Activated T-cell treated with anti-CD3 and anti-CD28 coated beads, Interleukin-2, amount 50 U/mL, for 48 hours (primary cell): ENCODE results near the gene PCDHA1.
"Not testable (repeated sequence)": the region's sequence is repeated elsewhere in the genome, so short reads cannot be mapped to it uniquely, and the experiment has no call there.

ENCODE experiments used
- DNase-seq, 2 experiments: peaks; one replicate each; pipeline ENCODE4 v3.0.0-alpha.2; 2020

Gene PCDHA1

DNA sequence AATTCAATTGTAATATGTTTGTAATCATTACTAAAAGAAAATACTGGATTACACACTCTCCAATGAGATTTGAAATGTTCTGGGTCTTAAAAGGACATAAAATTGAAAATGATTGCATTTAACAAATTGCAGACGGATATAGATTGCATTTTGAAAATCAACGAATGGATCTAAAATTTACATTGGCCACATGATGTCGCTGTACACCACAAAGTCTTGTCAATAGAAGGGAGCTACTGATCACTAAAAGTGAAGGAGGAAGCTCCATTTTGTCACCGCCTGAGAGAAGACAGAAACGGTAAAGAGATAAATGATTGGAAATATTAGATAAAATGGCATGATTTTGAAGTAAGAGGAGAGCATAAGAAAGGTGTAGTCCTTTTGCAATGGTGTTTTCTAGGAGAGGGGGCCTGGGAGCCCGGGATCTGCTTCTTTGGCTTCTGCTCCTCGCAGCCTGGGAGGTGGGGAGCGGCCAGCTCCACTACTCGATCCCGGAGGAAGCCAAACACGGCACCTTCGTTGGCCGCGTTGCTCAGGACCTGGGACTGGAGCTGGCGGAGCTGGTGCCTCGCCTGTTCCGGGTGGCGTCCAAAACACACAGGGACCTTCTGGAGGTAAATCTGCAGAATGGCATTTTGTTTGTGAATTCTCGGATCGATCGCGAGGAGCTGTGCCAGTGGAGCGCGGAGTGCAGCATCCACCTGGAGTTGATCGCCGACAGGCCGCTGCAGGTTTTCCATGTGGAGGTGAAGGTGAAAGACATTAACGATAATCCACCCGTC, at the start of gene PCDHA1:
Gene PCDHA1, plus strand, starts transcription at position 236 of the 782 bp plus-strand sequence.
- DNase-seq: no peak

DNA sequence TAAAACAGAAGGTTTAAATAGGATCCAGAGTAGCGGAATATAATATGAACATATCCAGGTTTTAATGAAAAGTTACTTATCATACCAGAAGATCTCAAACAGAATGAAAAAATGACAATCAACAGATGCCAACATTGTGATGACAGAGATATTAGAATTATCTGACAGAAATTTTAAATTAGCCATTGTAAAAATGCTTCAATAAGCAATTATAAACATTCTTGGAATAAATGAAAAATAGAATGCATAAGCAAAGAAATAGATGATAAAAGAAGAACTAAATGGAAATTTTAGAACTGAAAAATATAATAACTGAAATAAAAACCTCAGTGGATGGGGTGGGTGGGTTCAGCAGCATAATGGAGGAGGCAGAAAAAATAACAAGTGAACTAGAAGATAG, 48.5 kb upstream of the PCDHA1 start:
- no peak for DNase-seq

- no peak for DNase-seq
Observed at GRCh38 chr5:140741967-140742366, 44.0 kb upstream of the PCDHA1 start.

DNA sequence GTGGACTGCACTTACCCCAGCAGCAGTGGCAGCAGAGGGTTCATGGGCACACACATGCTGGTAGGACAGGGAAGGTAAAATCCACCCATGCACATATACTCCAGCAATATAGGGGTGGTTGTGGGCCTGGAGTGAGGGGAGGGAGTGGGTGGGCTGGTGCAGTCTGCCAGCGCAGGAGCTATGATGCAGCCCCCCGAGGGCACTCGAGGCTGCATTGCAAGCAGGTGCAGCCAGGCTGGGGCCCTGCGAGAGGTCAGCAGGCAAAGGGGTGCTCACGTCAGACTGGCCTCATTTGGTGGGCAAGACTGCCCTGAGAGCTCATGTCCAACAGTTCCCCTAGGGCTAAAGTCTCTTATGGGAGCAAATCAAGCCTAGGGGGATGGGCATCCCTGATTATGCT, 32.4 kb upstream of the PCDHA1 start:
- no peak for DNase-seq

DNA sequence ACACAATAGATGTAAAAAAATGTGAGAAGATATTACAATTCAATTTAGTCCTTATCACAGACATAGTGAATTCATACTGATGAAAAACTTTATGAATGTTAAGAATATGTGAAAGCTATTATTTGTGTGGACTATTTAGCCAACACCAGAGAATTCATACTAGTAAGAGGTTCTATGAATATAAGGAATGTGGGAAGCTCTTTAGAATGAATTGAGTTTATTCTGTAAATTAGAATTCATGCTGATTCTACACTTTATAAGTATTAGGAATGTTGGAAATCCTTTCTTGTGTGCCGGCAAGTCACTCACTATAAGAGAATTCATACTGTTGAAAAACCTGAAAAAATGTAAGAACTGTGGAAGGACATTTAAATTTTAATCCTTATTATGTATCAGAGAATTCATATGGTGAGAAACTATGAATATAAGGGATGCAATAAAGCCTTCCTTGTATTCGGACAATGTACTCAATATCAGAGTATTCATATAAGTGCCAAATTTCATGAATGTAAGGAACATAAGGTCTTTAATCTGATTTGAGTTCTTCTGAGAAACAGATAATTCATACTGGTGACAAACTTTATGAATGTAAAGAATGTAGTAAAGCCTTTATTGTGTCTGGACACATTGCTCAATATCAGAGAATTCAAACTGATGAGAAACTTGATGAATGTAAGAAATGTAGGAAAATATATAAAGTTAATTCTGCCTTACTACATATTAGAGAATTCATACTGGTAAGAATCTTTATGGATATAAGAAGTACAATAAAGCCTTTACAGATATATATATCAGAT, 21.6 kb upstream of the PCDHA1 start:
- DNase-seq: no peak

GRCh38 chr5:140767444-140767843, 18.5 kb upstream of the PCDHA1 start:
- no peak for DNase-seq

GRCh38 chr5:140780512-140780911, 5.4 kb upstream of the PCDHA1 start:
- DNase-seq: no peak

- not testable (repeated sequence) for DNase-seq
Observed at GRCh38 chr5:140787422-140787821, 1.5 kb downstream of the PCDHA1 start.

- DNase-seq: not testable (repeated sequence)
Observed at GRCh38 chr5:140787849-140788504, 2.0 kb downstream of the PCDHA1 start.

GRCh38 chr5:140791089-140791488, 5.1 kb downstream of the PCDHA1 start:
- no peak for DNase-seq

DNA sequence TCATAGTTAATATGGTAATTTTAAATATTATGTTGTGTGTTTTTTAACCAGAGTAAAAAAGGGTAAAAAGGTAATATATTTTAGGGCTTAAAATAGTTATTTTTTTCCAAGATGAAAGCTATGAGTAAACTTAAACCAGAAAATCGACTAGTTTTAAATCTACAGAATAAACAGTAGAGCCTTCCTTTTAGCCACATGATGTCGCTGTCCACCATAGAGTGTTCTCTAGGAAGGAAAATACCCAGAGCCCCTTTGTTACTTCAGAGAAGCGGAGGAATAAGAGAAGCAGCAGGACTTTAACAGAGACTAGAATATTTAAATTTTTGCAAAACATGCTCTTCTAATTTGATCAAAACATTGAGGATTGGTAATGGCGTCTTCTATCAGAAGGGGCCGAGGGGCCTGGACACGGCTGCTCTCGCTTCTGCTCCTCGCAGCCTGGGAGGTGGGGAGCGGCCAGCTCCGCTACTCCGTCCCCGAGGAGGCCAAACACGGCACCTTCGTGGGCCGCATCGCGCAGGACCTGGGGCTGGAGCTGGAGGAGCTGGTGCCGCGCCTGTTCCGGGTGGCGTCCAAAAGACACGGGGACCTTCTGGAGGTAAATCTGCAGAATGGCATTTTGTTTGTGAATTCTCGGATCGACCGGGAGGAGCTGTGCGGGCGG, 8.8 kb downstream of the PCDHA1 start, which contains the start of gene PCDHA2:
Gene PCDHA2, plus strand, starts transcription at position 258 of the 664 bp plus-strand sequence.
- DNase-seq: no peak

DNA sequence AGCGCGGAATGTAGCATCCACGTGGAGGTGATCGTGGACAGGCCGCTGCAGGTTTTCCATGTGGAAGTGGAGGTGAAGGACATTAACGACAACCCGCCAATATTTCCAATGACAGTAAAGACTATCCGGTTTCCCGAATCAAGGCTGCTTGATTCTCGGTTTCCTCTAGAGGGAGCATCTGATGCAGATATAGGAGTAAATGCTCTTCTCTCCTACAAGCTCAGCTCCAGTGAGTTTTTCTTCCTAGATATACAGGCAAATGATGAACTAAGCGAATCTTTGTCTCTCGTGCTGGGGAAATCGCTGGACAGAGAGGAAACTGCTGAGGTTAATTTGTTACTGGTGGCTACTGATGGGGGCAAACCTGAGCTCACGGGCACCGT, 9.3 kb downstream of the PCDHA1 start:
- no peak for DNase-seq

DNA sequence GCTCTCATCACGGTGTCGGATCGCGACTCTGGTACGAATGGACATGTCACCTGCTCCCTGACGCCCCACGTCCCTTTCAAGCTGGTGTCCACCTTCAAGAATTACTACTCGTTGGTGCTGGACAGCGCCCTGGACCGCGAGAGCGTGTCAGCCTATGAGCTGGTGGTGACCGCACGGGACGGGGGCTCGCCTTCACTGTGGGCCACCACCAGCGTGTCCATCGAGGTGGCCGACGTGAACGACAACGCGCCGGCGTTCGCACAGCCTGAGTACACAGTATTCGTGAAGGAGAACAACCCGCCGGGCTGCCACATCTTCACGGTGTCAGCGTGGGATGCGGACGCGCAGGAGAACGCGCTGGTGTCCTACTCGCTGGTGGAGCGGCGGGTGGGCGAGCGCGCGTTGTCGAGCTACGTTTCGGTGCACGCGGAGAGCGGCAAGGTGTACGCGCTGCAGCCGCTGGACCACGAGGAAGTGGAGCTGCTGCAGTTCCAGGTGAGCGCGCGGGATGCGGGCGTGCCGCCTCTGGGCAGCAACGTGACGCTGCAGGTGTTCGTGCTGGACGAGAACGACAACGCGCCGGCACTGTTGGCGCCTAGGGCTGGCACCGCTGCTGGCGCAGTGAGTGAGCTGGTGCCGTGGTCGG, 10.3 kb downstream of the PCDHA1 start:
- not testable (repeated sequence) for DNase-seq

DNA sequence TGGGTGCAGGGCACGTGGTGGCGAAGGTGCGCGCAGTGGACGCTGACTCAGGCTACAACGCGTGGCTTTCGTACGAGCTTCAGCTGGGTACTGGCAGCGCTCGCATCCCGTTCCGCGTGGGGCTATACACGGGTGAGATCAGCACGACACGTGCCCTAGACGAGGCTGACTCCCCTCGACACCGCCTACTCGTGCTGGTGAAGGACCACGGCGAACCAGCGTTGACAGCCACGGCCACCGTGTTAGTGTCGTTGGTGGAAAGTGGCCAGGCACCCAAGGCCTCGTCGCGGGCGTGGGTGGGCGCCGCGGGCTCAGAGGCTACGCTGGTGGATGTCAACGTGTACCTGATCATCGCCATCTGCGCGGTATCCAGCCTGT, 10.8 kb downstream of the PCDHA1 start:
- DNase-seq: no peak

DNA sequence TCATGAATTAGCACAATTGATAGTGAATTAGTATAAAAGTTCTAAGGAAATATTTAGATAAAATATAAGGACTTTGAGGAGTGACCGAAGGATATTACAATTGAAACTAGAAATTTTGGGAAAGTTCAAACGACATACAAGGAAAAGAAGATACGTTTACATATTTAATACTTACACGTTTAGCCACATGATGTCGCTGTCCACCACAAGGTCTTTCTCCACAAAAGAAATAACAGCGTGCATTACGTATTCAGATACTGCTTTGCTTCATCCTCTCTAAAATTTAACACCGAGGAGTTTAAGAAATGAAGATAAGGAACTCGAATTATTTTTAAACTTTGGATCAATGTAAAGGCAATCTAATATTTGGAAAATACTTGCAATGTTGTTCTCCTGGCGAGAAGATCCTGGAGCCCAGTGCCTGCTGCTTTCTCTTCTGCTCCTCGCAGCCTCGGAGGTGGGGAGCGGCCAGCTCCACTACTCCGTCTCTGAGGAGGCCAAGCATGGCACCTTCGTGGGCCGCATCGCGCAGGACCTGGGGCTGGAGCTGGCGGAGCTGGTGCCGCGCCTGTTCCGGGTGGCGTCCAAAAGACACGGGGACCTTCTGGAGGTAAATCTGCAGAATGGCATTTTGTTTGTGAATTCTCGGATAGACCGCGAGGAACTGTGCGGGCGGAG, 15.0 kb downstream of the PCDHA1 start, which contains the start of gene PCDHA3:
Gene PCDHA3, plus strand, starts transcription at position 242 of the 678 bp plus-strand sequence.
- DNase-seq: no peak

GRCh38 chr5:140801494-140801841, 15.5 kb downstream of the PCDHA1 start:
- DNase-seq: no peak

GRCh38 chr5:140802381-140802780, 16.4 kb downstream of the PCDHA1 start:
- not testable (repeated sequence) for DNase-seq

DNA sequence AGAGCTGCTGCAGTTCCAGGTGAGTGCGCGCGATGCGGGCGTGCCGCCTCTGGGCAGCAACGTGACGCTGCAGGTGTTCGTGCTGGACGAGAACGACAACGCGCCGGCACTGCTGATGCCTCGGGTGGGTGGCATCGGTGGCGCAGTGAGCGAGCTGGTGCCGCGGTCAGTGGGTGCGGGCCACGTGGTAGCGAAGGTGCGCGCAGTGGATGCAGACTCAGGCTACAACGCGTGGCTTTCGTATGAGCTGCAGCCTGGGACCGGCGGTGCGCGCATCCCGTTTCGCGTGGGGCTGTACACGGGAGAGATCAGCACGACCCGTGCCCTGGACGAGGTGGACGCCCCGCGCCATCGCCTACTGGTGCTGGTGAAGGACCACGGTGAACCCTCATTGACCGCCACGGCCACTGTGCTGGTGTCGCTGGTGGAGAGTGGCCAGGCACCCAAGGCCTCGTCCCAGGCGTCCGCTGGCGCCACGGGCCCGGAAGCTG, 16.9 kb downstream of the PCDHA1 start:
- DNase-seq: no peak

DNA sequence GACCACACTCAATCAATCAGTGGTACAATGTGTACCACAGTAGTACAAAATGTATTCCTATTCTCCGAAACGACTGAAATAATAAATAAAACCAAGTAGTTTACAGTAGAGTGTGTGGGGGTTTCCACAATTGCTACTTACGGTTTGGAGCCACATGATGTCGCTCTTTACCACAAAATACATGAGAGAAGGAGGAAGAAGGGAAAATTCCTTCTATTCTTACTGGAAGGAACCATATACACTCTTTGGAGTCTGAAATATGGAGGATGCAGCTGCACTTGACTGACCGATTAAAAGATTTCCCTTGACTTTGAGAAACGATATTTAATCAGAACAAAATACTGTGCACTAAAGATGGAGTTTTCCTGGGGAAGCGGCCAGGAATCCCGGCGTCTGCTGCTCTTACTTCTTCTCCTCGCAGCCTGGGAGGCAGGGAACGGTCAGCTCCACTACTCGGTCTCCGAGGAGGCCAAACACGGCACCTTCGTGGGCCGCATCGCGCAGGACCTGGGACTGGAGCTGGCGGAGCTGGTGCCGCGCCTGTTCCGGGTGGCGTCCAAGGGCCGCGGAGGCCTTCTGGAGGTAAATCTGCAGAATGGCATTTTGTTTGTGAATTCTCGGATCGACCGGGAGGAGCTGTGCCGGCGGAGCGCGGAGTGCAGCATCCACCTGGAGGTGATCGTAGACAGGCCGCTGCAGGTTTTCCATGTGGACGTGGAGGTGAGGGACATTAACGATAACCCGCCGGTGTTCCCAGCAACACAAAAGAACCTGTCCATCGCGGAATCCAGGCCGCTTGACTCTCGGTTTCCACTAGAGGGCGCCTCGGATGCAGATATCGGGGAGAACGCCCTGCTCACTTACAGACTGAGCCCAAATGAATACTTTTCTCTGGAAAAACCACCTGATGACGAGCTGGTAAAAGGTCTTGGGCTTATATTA, 21.2 kb downstream of the PCDHA1 start, which contains the start of gene PCDHA4:
Gene PCDHA4, plus strand, starts transcription at position 235 of the 942 bp plus-strand sequence.
- DNase-seq: peak; percentile 48 to 54

DNA sequence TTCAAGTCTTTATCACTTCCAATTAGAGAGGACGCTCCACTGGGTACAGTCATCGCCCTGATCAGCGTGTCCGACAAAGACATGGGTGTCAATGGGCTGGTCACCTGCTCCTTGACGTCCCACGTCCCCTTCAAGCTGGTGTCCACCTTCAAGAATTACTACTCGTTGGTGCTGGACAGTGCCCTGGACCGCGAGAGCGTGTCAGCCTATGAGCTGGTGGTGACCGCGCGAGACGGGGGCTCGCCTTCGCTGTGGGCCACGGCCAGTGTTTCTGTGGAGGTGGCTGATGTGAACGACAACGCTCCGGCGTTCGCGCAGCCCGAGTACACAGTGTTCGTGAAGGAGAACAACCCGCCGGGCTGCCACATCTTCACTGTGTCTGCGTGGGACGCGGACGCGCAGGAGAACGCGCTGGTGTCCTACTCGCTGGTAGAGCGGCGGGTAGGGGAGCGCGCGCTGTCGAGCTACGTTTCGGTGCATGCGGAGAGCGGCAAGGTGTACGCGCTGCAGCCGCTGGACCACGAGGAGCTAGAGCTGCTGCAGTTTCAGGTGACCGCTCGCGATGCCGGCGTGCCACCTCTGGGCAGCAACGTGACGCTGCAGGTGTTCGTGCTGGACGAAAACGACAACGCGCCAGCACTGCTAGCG, 22.4 kb downstream of the PCDHA1 start:
- not testable (repeated sequence) for DNase-seq
